GM12878 (cell line): ENCODE data around the gene LAMP1. TPM values are rescaled to one million over a fixed set of nuclear protein-coding genes. Genes with fewer than 3 reads are reported as not detected.

ENCODE experiments used
- ATAC-seq: fragments of 200-7000 bp; cut with Tn5 transposase; 3 replicates; pipeline ENCODE4 v1.9.1; 2020; ENCODE audit warnings: mild to moderate bottlenecking, moderate library complexity
- BruUV-seq: library from RNA; stranded (reverse); fragments of 400-500 nt; replicated peaks from 2 replicates; lab custom pipeline; 2021; lab: Mats Ljungman, UMichigan
- CTCF ChIA-PET: fragments of 300-600 bp; sonication (Branson Sonifier 250); formaldehyde crosslinking; extraction: SDS; loops from one replicate; lab custom pipeline; 2021; ENCODE audit warnings: inconsistent platforms; lab: Yijun Ruan, JAX
- POLR2A ChIA-PET: fragments of 350-600 bp; formaldehyde crosslinking; extraction: SDS; loops from one replicate; lab custom pipeline; 2021; ENCODE audit warnings: inconsistent platforms; lab: Charles Lee
- RAD21 ChIA-PET: fragments of 300-600 bp; sonication (Branson Sonifier 250); formaldehyde crosslinking; loops from one replicate; lab custom pipeline; 2023; ENCODE audit warnings: antibody characterized with exemption; ENCODE audit not compliant: unreplicated experiment; lab: Charles Lee
- SMC1A ChIA-PET: fragments of 300-600 bp; sonication (Branson Sonifier 250); formaldehyde crosslinking; loops from one replicate; lab custom pipeline; 2023; ENCODE audit not compliant: unreplicated experiment, uncharacterized antibody; lab: Charles Lee
- DNase-seq: peaks from one replicate; pipeline ENCODE4 v3.0.0-alpha.2; 2011; ENCODE audit warnings: low read depth, low spot score
- FAIRE-seq: peaks from 3 replicates; lab custom pipeline; 2011; peaks lifted over from hg19 to GRCh38; lab: Jason Lieb, UNC
- H2AFZ ChIP-seq: 2 replicates; pipeline ENCODE4 v1.6.0; 2011; ENCODE audit warnings: low read depth, low read length, control low read depth; ENCODE audit not compliant: control insufficient read depth
- H3K27ac ChIP-seq: 2 replicates; pipeline ENCODE4 v1.5.1; 2011; ENCODE audit warnings: control low read depth; ENCODE audit not compliant: control insufficient read depth, insufficient read depth
- H3K27me3 ChIP-seq, 2 experiments: replicated peaks in 1 of 2; 2 replicates each; pipeline versions ENCODE4 v1.6.0 to v1.6.1; 2011; ENCODE audit warnings: low read length in 1 of 2; ENCODE audit not compliant: control insufficient read depth in 2 of 2, insufficient read depth in 2 of 2
- H3K36me3 ChIP-seq, 2 experiments: 2 replicates each; pipeline ENCODE4 v1.5.1; 2011; ENCODE audit warnings: low read length in 1 of 2; ENCODE audit not compliant: control insufficient read depth in 2 of 2, insufficient read depth in 2 of 2
- H3K4me1 ChIP-seq: 2 replicates; pipeline ENCODE4 v1.6.1; 2011; ENCODE audit warnings: mild to moderate bottlenecking, low read length, moderate library complexity, mixed read lengths; ENCODE audit not compliant: control insufficient read depth, insufficient read depth
- H3K4me2 ChIP-seq: 2 replicates; pipeline ENCODE4 v1.6.0; 2011; ENCODE audit warnings: control low read depth; ENCODE audit not compliant: control insufficient read depth, insufficient read depth
- H3K4me3 ChIP-seq: fragments of 200-600 bp; sonication (generic); 2 replicates; pipeline ENCODE4 v1.5.1; 2016
- H3K79me2 ChIP-seq: 2 replicates; pipeline ENCODE4 v1.6.0; 2011; ENCODE audit warnings: low read length; ENCODE audit not compliant: control insufficient read depth, insufficient read depth
- H3K9ac ChIP-seq: 2 replicates; pipeline ENCODE4 v1.8.0; 2011; ENCODE audit warnings: low read length, control low read depth, mixed read lengths; ENCODE audit not compliant: control insufficient read depth, insufficient read depth
- H3K9me3 ChIP-seq: replicated peaks from 3 replicates; pipeline ENCODE4 v1.5.1; 2011; ENCODE audit warnings: mild to moderate bottlenecking, low read length; ENCODE audit not compliant: control insufficient read depth, insufficient read depth
- H4K20me1 ChIP-seq: 2 replicates; pipeline ENCODE4 v1.6.0; 2011; ENCODE audit not compliant: control insufficient read depth, insufficient read depth
- CHD1 ChIP-seq: IDR thresholded peaks from 2 replicates; pipeline ENCODE4 v1.6.1; 2012; ENCODE audit warnings: low read depth, low read length, improper control_type of control experiment
- CHD4 ChIP-seq: fragments of 200-600 bp; sonication (generic); IDR thresholded peaks from 2 replicates; pipeline ENCODE4 v1.6.1; 2016; ENCODE audit warnings: mild to moderate bottlenecking
- EZH2 ChIP-seq: IDR thresholded peaks from 2 replicates; pipeline ENCODE4 v1.6.1; 2012; ENCODE audit warnings: low read depth, mild to moderate bottlenecking, control low read depth, inconsistent platforms, low read length, borderline replicate concordance; ENCODE audit not compliant: control insufficient read depth
- HSF1 ChIP-seq: fragments of 150-350 bp; IDR thresholded peaks from 2 replicates; pipeline ENCODE4 v1.6.1; 2014; ENCODE audit warnings: mild to moderate bottlenecking, low read depth, low read length
- JUND ChIP-seq: IDR thresholded peaks from 2 replicates; pipeline ENCODE4 v1.6.1; 2012; ENCODE audit warnings: low read depth, mild to moderate bottlenecking, low read length, improper control_type of control experiment, moderate library complexity
- KDM1A ChIP-seq: fragments of 200-600 bp; sonication (generic); IDR thresholded peaks from 2 replicates; pipeline ENCODE4 v1.6.1; 2016; ENCODE audit warnings: borderline replicate concordance
- LARP7 ChIP-seq: fragments of 450-650 bp; IDR thresholded peaks from 2 replicates; pipeline ENCODE4 v1.6.1; 2017; ENCODE audit warnings: mild to moderate bottlenecking
- MTA3 ChIP-seq: IDR thresholded peaks from 2 replicates; pipeline ENCODE4 v1.6.1; 2012; ENCODE audit warnings: low read length, inconsistent platforms, borderline replicate concordance
- REST ChIP-seq: IDR thresholded peaks from 2 replicates; pipeline ENCODE4 v1.6.1; 2012; ENCODE audit warnings: mild to moderate bottlenecking, low read depth, low read length
- RFX5 ChIP-seq: IDR thresholded peaks from 2 replicates; pipeline ENCODE4 v1.6.1; 2011; ENCODE audit warnings: low read depth, low read length, improper control_type of control experiment
- SIN3A ChIP-seq: IDR thresholded peaks from 2 replicates; pipeline ENCODE4 v1.6.1; 2012; ENCODE audit warnings: low read depth, low read length, improper control_type of control experiment
- SIX5 ChIP-seq: IDR thresholded peaks from 2 replicates; pipeline ENCODE4 v1.6.1; 2011; ENCODE audit warnings: mild to moderate bottlenecking, low read depth, low read length, moderate library complexity; ENCODE audit not compliant: severe bottlenecking
- TCF7 ChIP-seq: IDR thresholded peaks from 2 replicates; pipeline ENCODE4 v1.6.1; 2014; ENCODE audit warnings: antibody characterized with exemption, borderline replicate concordance
- WGBS: methylation state at CpG from one replicate; pipeline ENCODE4 v1.1.6; 2016; ENCODE audit warnings: low lambda C conversion rate; ENCODE audit not compliant: insufficient replicate concordance, insufficient coverage; ENCODE audit errors: missing lambda C conversion rate; 5-methylcytosine and 5-hydroxymethylcytosine counted together
- in situ Hi-C: fragments of 300-500 bp; cut with MboI; formaldehyde crosslinking; loops from 9 replicates; pipeline ENCODE4 v1.14.3; 2018; ENCODE audit warnings: mixed read lengths
- intact Hi-C: fragments of 100-400 bp; cut with micrococcal nuclease; formaldehyde crosslinking; loops from one replicate; pipeline ENCODE4 v1.14.2; 2022; ENCODE audit not compliant: unreplicated experiment
- polyA plus RNA-seq, 11 experiments: library from polyadenylated mRNA; depleted of rRNA in 4 of 11; unstranded in 6 of 11; stranded (reverse) in 5 of 11; fragments of >200 nt; fragmentation: Nextera tagmentation in 4 of 11; fragmentation: Illumina TruSeq in 1 of 11; extraction: Ambion mirVana in 4 of 11; extraction: Trizol in 1 of 11; gene quantifications; 1 replicate in 1 of 11; 2 replicates in 10 of 11; pipeline versions ENCODE4 v1.2.1 to v1.2.3, GENCODE V29; 2011 to 2016; ENCODE audit warnings: inconsistent platforms in 2 of 11, missing spikeins in 2 of 11, low read depth in 1 of 11
- total RNA-seq, 4 experiments: library from RNA; depleted of rRNA in 3 of 4; stranded (reverse); fragments of >200 nt in 3 of 4; fragmentation: Illumina TruSeq in 1 of 4; extraction: Trizol in 1 of 4; gene quantifications; 2 replicates each; pipeline versions ENCODE4 v1.2.1 to v1.2.3, GENCODE V29; 2013 to 2021

The LAMP1 gene
- total and polyA plus RNA-seq, 10 of the 15 experiments (the other 5 are each of a cell fraction or from before 2014, with no cell fraction given), result 2.5 to 83.0 (median 32.7) TPM

GRCh38 chr13:113328851-113329250, 31.8 kb downstream of the LAMP1 start:
- ChIA-PET RAD21 (no interaction called here), CTCF (no interaction called here), SMC1A (no interaction called here), POLR2A (no interaction called here)
- no peak for TF ChIP-seq EZH2
- TF ChIP-seq SIX5, result no peak
- no peak for TF ChIP-seq SIN3A
- no peak for TF ChIP-seq CHD1
- TF ChIP-seq TCF7, result no peak
- no peak for TF ChIP-seq KDM1A
- TF ChIP-seq JUND, result no peak
- no peak for TF ChIP-seq CHD4
- TF ChIP-seq MTA3, result no peak
- TF ChIP-seq REST, result no peak
- no peak for TF ChIP-seq HSF1
- no peak for TF ChIP-seq LARP7
- no peak for TF ChIP-seq RFX5
- H3K9me3 ChIP-seq, result no peaks in the 10 kb centered on the region
- no peak overlapping the region for H3K4me2 ChIP-seq
- WGBS, result 87% methylated on average over 12 of the region's 12 CpGs
- no peak for ATAC-seq
- H4K20me1 ChIP-seq, result no peaks in the 10 kb centered on the region
- no peaks in the 10 kb centered on the region for H3K4me1 ChIP-seq
- BruUV-seq, result no TSS peak
- no peak overlapping the region for H3K9ac ChIP-seq
- no peak for DNase-seq
- H3K27ac ChIP-seq, result no peak overlapping the region
- intact Hi-C loops, result no loop called here
- no peak for FAIRE-seq
- no peak overlapping the region for H3K4me3 ChIP-seq
- in situ Hi-C loops, result no loop called here
- no peaks in the 10 kb centered on the region; a peak in 2 of 4 replicates for H3K36me3 ChIP-seq
- H3K27me3 ChIP-seq, result no peaks in the 10 kb centered on the region
- H2AFZ ChIP-seq, result no peak overlapping the region
- no peaks in the 10 kb centered on the region for H3K79me2 ChIP-seq
